ENCODE results near the gene SURF4.
A peak's percentile ranks its signal among the peaks of the same experiment; 100 is the strongest.

The SURF4 gene

GRCh38 chr9:133371261-133371711, 4.6 kb downstream of the SURF4 start:
- Histone ChIP-seq H3K27ac (no peak overlapping the region), H3K4me3 (peak overlapping the region; percentile 18)
- DNase-seq (ENCODE audit: low spot score): no peak
- TF ChIP-seq CTCF (IDR thresholded peaks at IDR 0.05): no peak

GRCh38 chr9:133370685-133371084, 5.2 kb downstream of the SURF4 start:
- DNase-seq (ENCODE audit: low spot score): no peak
- TF ChIP-seq CTCF (IDR thresholded peaks at IDR 0.05): no peak
- H3K4me3 ChIP-seq: no peak overlapping the region
- no peak overlapping the region for H3K27ac ChIP-seq

GRCh38 chr9:133369933-133370332, 5.9 kb downstream of the SURF4 start:
- Histone ChIP-seq H3K4me3 (no peak overlapping the region), H3K27ac (no peak overlapping the region)
- no peak for TF ChIP-seq CTCF (IDR thresholded peaks at IDR 0.05)
- no peak for DNase-seq (ENCODE audit: low spot score)

- no peak overlapping the region for H3K4me3 ChIP-seq
- TF ChIP-seq CTCF (IDR thresholded peaks at IDR 0.05): no peak
- DNase-seq (ENCODE audit: low spot score): no peak
- no peak overlapping the region for H3K27ac ChIP-seq
Measured at GRCh38 chr9:133369422-133369821, 6.4 kb downstream of the SURF4 start.

- DNase-seq (ENCODE audit: low spot score): no peak
- no peak for TF ChIP-seq CTCF (IDR thresholded peaks at IDR 0.05)
- Histone ChIP-seq H3K4me3 (no peak overlapping the region), H3K27ac (no peak overlapping the region)
Measured at GRCh38 chr9:133368249-133368881, 7.5 kb downstream of the SURF4 start.

- no peak for TF ChIP-seq CTCF (IDR thresholded peaks at IDR 0.05)
- Histone ChIP-seq H3K4me3 (no peak overlapping the region), H3K27ac (no peak overlapping the region)
- DNase-seq (ENCODE audit: low spot score): no peak
Measured at GRCh38 chr9:133367778-133368177, 8.1 kb downstream of the SURF4 start.

GRCh38 chr9:133367221-133367620, 8.6 kb downstream of the SURF4 start:
- no peak overlapping the region for H3K27ac ChIP-seq
- no peak for DNase-seq (ENCODE audit: low spot score)
- no peak for TF ChIP-seq CTCF (IDR thresholded peaks at IDR 0.05)
- H3K4me3 ChIP-seq: no peak overlapping the region
